HEK293 (cell line): ENCODE results near the gene RPL13A.
A peak's percentile ranks its signal among the peaks of the same experiment; 100 is the strongest.

Experiments
- BCL11A ChIP-seq: fragments of 450-650 bp; formaldehyde crosslinking; IDR thresholded peaks from 2 replicates; pipeline ENCODE4 v1.5.1; 2016; ENCODE audit warnings: low read depth, missing biosample characterization, missing genetic modification characterization
- FEZF1 ChIP-seq: fragments of 450-650 bp; formaldehyde crosslinking; IDR thresholded peaks from 2 replicates; pipeline ENCODE4 v1.5.1; 2016; ENCODE audit warnings: missing biosample characterization, missing genetic modification characterization
- GLIS1 ChIP-seq: fragments of 450-650 bp; formaldehyde crosslinking; IDR thresholded peaks from 2 replicates; pipeline ENCODE4 v1.5.1; 2016; ENCODE audit warnings: missing biosample characterization, missing genetic modification characterization
- KLF10 ChIP-seq: fragments of 450-650 bp; IDR thresholded peaks from 2 replicates; pipeline ENCODE4 v1.5.1; 2018; ENCODE audit warnings: missing biosample characterization, mild to moderate bottlenecking, missing genetic modification characterization
- SP2 ChIP-seq: fragments of 450-650 bp; formaldehyde crosslinking; IDR thresholded peaks from 2 replicates; pipeline ENCODE4 v1.5.1; 2016; ENCODE audit warnings: missing biosample characterization, missing genetic modification characterization
- ZNF114 ChIP-seq: fragments of 450-650 bp; formaldehyde crosslinking; IDR thresholded peaks from 2 replicates; pipeline ENCODE4 v1.5.0; 2017; ENCODE audit warnings: missing biosample characterization, missing genetic modification characterization
- ZNF214 ChIP-seq: fragments of 450-650 bp; formaldehyde crosslinking; IDR thresholded peaks from 2 replicates; pipeline ENCODE4 v1.5.1; 2017; ENCODE audit warnings: missing biosample characterization, mild to moderate bottlenecking, missing genetic modification characterization, borderline replicate concordance
- ZNF223 ChIP-seq: fragments of 450-650 bp; formaldehyde crosslinking; IDR thresholded peaks from 2 replicates; pipeline ENCODE4 v1.5.1; 2016; ENCODE audit warnings: missing biosample characterization, missing genetic modification characterization
- ZNF37A ChIP-seq: fragments of 450-650 bp; IDR thresholded peaks from 2 replicates; pipeline ENCODE4 v1.5.1; 2018; ENCODE audit warnings: missing biosample characterization, missing genetic modification characterization
- ZNF394 ChIP-seq: fragments of 450-650 bp; formaldehyde crosslinking; IDR thresholded peaks from 2 replicates; pipeline ENCODE4 v1.5.1; 2016; ENCODE audit warnings: missing biosample characterization, missing genetic modification characterization, mild to moderate bottlenecking, moderate library complexity, borderline replicate concordance
- ZNF426 ChIP-seq: fragments of 450-650 bp; formaldehyde crosslinking; IDR thresholded peaks from 2 replicates; pipeline ENCODE4 v1.5.1; 2017; ENCODE audit warnings: missing biosample characterization, missing genetic modification characterization, mild to moderate bottlenecking, inconsistent platforms, moderate library complexity
- ZNF529 ChIP-seq: fragments of 450-650 bp; formaldehyde crosslinking; IDR thresholded peaks from 2 replicates; pipeline ENCODE4 v1.5.1; 2017; ENCODE audit warnings: missing genetic modification characterization, missing biosample characterization; ENCODE audit not compliant: insufficient replicate concordance
- ZNF549 ChIP-seq: fragments of 450-650 bp; IDR thresholded peaks from 2 replicates; pipeline ENCODE4 v1.5.1; 2018; ENCODE audit warnings: missing biosample characterization, missing genetic modification characterization, mild to moderate bottlenecking, inconsistent platforms, moderate library complexity
- ZNF585B ChIP-seq: fragments of 450-650 bp; formaldehyde crosslinking; IDR thresholded peaks from 2 replicates; pipeline ENCODE4 v1.5.1; 2016; ENCODE audit warnings: missing biosample characterization, missing genetic modification characterization
- TF ChIP-seq, protein P1 (sequence below): fragments of 450-650 bp; formaldehyde crosslinking; IDR thresholded peaks from 2 replicates; pipeline ENCODE4 v1.5.1; 2017; ENCODE audit warnings: missing biosample characterization, missing genetic modification characterization
- TF ChIP-seq, protein P2 (sequence below): fragments of 450-650 bp; formaldehyde crosslinking; IDR thresholded peaks from 2 replicates; pipeline ENCODE4 v1.5.1; 2016; ENCODE audit warnings: missing biosample characterization, missing genetic modification characterization
- TF ChIP-seq, protein P3 (sequence below): sonication (generic); formaldehyde crosslinking; IDR thresholded peaks from 2 replicates; pipeline ENCODE4 v1.8.1; 2022; ENCODE audit warnings: mild to moderate bottlenecking, moderate library complexity, missing genetic modification reagents
- TF ChIP-seq, protein P4 (sequence below): fragments of 450-650 bp; formaldehyde crosslinking; IDR thresholded peaks from 2 replicates; pipeline ENCODE4 v1.5.1; 2017; ENCODE audit warnings: missing biosample characterization, missing genetic modification characterization
- TF ChIP-seq, protein P5 (sequence below): fragments of 450-650 bp; formaldehyde crosslinking; IDR thresholded peaks from 2 replicates; pipeline ENCODE4 v1.5.1; 2016; ENCODE audit warnings: missing biosample characterization, missing genetic modification characterization, borderline replicate concordance
- TF ChIP-seq, protein P6 (sequence below): fragments of 450-650 bp; formaldehyde crosslinking; IDR thresholded peaks from 2 replicates; pipeline ENCODE4 v1.5.1; 2017; ENCODE audit warnings: missing biosample characterization, mild to moderate bottlenecking, missing genetic modification characterization, moderate library complexity
- TF ChIP-seq, protein P7 (sequence below): fragments of 450-650 bp; formaldehyde crosslinking; conservative IDR thresholded peaks from 2 replicates; pipeline ENCODE4 v1.5.1; 2016; ENCODE audit warnings: low read depth, missing biosample characterization, missing genetic modification characterization
- TF ChIP-seq, protein P8 (sequence below): fragments of 450-650 bp; formaldehyde crosslinking; IDR thresholded peaks from 2 replicates; pipeline ENCODE4 v1.5.1; 2017; ENCODE audit warnings: missing biosample characterization, missing genetic modification characterization

Gene RPL13A

DNA sequence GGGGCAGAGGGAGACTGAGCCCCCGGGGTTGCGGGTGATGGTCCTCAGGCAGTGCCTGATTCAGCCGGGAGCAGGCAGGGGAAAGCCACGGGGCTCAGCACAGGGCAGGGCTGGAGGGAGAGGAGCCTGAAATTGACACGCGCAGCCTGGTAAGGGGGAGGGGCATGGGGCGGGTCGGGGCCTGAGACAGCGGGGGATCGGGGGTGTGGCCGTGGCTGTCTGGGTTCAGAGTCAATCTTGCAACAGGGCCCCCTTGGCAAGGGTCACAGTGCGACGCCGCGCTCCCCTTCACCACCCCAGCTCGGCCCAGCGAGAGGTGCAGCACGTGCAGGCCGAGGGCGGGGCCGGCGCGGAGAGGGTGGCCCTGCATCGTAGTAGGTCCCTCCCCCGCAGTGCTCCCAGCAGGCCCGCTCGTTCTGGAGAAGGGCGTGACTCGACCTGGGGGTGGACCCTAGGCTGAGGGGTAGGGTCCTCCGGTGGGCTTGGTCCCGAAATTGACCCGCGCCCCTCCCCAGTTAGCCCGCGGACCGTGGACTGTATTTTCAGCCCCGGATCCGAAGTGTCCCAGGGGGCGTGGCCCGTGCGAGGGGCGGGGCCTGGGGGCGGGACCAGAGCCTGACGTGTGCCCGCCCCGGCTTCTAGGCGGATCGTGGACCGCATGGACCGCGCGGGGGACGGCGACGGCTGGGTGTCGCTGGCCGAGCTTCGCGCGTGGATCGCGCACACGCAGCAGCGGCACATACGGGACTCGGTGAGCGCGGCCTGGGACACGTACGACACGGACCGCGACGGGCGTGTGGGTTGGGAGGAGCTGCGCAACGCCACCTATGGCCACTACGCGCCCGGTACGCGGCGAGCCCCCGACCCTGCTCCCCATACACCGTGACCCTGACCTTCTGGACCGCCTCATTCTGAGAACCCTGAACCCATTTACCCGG lies 46.4 kb downstream of the RPL13A start (continued):
- TF ChIP-seq, protein P1, sequence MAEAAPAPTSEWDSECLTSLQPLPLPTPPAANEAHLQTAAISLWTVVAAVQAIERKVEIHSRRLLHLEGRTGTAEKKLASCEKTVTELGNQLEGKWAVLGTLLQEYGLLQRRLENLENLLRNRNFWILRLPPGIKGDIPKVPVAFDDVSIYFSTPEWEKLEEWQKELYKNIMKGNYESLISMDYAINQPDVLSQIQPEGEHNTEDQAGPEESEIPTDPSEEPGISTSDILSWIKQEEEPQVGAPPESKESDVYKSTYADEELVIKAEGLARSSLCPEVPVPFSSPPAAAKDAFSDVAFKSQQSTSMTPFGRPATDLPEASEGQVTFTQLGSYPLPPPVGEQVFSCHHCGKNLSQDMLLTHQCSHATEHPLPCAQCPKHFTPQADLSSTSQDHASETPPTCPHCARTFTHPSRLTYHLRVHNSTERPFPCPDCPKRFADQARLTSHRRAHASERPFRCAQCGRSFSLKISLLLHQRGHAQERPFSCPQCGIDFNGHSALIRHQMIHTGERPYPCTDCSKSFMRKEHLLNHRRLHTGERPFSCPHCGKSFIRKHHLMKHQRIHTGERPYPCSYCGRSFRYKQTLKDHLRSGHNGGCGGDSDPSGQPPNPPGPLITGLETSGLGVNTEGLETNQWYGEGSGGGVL (tag by site-specific recombination) = 0 out of 2 replicates have a peak, but pooled peaks have one; percentile 15
- TF ChIP-seq, protein P2, sequence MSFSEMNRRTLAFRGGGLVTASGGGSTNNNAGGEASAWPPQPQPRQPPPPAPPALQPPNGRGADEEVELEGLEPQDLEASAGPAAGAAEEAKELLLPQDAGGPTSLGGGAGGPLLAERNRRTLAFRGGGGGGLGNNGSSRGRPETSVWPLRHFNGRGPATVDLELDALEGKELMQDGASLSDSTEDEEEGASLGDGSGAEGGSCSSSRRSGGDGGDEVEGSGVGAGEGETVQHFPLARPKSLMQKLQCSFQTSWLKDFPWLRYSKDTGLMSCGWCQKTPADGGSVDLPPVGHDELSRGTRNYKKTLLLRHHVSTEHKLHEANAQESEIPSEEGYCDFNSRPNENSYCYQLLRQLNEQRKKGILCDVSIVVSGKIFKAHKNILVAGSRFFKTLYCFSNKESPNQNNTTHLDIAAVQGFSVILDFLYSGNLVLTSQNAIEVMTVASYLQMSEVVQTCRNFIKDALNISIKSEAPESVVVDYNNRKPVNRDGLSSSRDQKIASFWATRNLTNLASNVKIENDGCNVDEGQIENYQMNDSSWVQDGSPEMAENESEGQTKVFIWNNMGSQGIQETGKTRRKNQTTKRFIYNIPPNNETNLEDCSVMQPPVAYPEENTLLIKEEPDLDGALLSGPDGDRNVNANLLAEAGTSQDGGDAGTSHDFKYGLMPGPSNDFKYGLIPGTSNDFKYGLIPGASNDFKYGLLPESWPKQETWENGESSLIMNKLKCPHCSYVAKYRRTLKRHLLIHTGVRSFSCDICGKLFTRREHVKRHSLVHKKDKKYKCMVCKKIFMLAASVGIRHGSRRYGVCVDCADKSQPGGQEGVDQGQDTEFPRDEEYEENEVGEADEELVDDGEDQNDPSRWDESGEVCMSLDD = no peak
- TF ChIP-seq, protein P3, sequence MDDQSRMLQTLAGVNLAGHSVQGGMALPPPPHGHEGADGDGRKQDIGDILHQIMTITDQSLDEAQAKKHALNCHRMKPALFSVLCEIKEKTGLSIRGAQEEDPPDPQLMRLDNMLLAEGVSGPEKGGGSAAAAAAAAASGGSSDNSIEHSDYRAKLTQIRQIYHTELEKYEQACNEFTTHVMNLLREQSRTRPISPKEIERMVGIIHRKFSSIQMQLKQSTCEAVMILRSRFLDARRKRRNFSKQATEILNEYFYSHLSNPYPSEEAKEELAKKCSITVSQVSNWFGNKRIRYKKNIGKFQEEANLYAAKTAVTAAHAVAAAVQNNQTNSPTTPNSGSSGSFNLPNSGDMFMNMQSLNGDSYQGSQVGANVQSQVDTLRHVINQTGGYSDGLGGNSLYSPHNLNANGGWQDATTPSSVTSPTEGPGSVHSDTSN = 0 out of 2 replicates have a peak, but pooled peaks have one; percentile 21
- TF ChIP-seq BCL11A (tag by site-specific recombination) = no peak
- no peak for TF ChIP-seq ZNF214
- TF ChIP-seq SP2 = peak; percentile 64
- TF ChIP-seq ZNF394 (tag by site-specific recombination) = no peak
- TF ChIP-seq ZNF585B (tag by site-specific recombination) = no peak
- TF ChIP-seq ZNF549 = no peak
- TF ChIP-seq, protein P4, sequence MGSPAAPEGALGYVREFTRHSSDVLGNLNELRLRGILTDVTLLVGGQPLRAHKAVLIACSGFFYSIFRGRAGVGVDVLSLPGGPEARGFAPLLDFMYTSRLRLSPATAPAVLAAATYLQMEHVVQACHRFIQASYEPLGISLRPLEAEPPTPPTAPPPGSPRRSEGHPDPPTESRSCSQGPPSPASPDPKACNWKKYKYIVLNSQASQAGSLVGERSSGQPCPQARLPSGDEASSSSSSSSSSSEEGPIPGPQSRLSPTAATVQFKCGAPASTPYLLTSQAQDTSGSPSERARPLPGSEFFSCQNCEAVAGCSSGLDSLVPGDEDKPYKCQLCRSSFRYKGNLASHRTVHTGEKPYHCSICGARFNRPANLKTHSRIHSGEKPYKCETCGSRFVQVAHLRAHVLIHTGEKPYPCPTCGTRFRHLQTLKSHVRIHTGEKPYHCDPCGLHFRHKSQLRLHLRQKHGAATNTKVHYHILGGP (tag by site-specific recombination) = no peak
- no peak for TF ChIP-seq ZNF37A (tag by site-specific recombination)
- TF ChIP-seq, protein P5, sequence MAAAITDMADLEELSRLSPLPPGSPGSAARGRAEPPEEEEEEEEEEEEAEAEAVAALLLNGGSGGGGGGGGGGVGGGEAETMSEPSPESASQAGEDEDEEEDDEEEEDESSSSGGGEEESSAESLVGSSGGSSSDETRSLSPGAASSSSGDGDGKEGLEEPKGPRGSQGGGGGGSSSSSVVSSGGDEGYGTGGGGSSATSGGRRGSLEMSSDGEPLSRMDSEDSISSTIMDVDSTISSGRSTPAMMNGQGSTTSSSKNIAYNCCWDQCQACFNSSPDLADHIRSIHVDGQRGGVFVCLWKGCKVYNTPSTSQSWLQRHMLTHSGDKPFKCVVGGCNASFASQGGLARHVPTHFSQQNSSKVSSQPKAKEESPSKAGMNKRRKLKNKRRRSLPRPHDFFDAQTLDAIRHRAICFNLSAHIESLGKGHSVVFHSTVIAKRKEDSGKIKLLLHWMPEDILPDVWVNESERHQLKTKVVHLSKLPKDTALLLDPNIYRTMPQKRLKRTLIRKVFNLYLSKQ (tag by site-specific recombination) = no peak
- TF ChIP-seq, protein P6, sequence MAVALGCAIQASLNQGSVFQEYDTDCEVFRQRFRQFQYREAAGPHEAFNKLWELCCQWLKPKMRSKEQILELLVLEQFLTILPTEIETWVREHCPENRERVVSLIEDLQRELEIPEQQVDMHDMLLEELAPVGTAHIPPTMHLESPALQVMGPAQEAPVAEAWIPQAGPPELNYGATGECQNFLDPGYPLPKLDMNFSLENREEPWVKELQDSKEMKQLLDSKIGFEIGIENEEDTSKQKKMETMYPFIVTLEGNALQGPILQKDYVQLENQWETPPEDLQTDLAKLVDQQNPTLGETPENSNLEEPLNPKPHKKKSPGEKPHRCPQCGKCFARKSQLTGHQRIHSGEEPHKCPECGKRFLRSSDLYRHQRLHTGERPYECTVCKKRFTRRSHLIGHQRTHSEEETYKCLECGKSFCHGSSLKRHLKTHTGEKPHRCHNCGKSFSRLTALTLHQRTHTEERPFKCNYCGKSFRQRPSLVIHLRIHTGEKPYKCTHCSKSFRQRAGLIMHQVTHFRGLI (tag by site-specific recombination) = no peak
- TF ChIP-seq ZNF426 (tag by site-specific recombination) = no peak
- TF ChIP-seq, protein P7, sequence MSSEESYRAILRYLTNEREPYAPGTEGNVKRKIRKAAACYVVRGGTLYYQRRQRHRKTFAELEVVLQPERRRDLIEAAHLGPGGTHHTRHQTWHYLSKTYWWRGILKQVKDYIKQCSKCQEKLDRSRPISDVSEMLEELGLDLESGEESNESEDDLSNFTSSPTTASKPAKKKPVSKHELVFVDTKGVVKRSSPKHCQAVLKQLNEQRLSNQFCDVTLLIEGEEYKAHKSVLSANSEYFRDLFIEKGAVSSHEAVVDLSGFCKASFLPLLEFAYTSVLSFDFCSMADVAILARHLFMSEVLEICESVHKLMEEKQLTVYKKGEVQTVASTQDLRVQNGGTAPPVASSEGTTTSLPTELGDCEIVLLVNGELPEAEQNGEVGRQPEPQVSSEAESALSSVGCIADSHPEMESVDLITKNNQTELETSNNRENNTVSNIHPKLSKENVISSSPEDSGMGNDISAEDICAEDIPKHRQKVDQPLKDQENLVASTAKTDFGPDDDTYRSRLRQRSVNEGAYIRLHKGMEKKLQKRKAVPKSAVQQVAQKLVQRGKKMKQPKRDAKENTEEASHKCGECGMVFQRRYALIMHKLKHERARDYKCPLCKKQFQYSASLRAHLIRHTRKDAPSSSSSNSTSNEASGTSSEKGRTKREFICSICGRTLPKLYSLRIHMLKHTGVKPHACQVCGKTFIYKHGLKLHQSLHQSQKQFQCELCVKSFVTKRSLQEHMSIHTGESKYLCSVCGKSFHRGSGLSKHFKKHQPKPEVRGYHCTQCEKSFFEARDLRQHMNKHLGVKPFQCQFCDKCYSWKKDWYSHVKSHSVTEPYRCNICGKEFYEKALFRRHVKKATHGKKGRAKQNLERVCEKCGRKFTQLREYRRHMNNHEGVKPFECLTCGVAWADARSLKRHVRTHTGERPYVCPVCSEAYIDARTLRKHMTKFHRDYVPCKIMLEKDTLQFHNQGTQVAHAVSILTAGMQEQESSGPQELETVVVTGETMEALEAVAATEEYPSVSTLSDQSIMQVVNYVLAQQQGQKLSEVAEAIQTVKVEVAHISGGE (tag by site-specific recombination) = no peak
- TF ChIP-seq GLIS1 (tag by site-specific recombination) = peak; percentile 81
- TF ChIP-seq ZNF223 (tag by site-specific recombination) = no peak
- TF ChIP-seq KLF10 (tag by site-specific recombination) = peak; percentile 59; the same call in 1 of the 2 replicates
- no peak for TF ChIP-seq FEZF1 (tag by site-specific recombination)
- no peak for TF ChIP-seq ZNF529 (tag by site-specific recombination)
- TF ChIP-seq, protein P8, sequence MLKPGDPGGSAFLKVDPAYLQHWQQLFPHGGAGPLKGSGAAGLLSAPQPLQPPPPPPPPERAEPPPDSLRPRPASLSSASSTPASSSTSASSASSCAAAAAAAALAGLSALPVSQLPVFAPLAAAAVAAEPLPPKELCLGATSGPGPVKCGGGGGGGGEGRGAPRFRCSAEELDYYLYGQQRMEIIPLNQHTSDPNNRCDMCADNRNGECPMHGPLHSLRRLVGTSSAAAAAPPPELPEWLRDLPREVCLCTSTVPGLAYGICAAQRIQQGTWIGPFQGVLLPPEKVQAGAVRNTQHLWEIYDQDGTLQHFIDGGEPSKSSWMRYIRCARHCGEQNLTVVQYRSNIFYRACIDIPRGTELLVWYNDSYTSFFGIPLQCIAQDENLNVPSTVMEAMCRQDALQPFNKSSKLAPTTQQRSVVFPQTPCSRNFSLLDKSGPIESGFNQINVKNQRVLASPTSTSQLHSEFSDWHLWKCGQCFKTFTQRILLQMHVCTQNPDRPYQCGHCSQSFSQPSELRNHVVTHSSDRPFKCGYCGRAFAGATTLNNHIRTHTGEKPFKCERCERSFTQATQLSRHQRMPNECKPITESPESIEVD (tag by site-specific recombination) = no peak
- no peak for TF ChIP-seq ZNF114 (tag by site-specific recombination)
